Activated T-cell treated with anti-CD3 and anti-CD28 coated beads, Interleukin-2, amount 50 U/mL, for 24 hours (primary cell): ENCODE results near the gene MUC4.

ENCODE experiments used
- DNase-seq: peaks from one replicate; pipeline ENCODE4 v3.0.0-alpha.2; 2020
- H3K27ac Mint-ChIP-seq: 2 replicates; pipeline ENCODE4 v1.8.0; 2020; ENCODE audit warnings: mild to moderate bottlenecking, mixed read lengths
- H3K27me3 Mint-ChIP-seq: 2 replicates; pipeline ENCODE4 v1.8.0; 2020; ENCODE audit warnings: mixed read lengths
- H3K36me3 Mint-ChIP-seq: 2 replicates; pipeline ENCODE4 v1.8.0; 2020; ENCODE audit warnings: low read depth, mixed read lengths
- H3K4me1 Mint-ChIP-seq: 2 replicates; pipeline ENCODE4 v1.8.0; 2020; ENCODE audit warnings: low read depth, mixed read lengths
- H3K4me3 Mint-ChIP-seq: 2 replicates; pipeline ENCODE4 v1.8.0; 2020; ENCODE audit warnings: mild to moderate bottlenecking, moderate library complexity, mixed read lengths
- H3K9me3 Mint-ChIP-seq: 2 replicates; pipeline ENCODE4 v1.8.0; 2020; ENCODE audit warnings: mixed read lengths

The MUC4 gene

DNA sequence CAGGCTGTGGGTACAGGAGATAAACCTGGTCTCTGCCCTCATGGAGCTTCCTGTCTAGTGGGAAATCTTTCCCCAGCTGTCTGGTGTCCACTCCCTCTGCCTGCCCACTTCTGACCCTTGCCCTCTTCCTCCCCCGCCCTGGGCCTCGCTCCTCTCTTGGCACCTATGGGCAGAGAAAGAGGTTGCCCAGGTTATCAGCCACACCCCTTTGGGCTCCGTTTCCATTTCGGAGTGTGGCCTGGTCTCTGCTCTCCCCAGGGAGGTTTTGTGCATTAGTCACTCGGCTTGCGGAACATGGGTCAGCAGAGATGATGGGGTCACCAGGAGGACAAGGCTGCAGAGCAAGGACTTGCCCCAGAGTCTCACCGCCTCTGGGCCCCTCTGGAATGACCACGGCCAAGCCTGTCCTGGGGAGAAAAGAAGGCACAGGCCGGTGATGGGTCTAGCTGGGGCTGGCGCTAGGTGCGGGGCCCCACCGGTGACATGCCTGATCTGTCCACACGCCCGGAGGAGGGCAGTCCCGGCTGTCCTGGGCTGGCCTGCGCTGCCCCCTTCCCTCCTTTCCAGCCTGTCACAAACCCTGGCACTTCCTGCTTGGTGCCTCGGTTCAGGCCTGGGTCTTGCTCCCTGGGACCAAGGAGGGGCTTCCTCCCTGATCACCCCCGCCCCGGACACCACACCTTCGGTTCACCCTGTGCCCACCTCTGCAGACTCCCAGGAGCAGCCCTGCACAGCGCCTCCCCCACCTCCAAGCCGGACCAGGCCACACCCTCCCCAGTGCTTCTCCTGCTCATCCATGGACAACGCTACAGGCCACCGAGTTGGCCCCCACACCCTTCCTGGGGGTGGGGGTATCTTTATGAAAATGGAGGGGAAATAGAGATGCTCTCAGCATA, 35.6 kb upstream of the MUC4 start:
- no peaks in the 10 kb centered on the region for H3K36me3 Mint-ChIP-seq
- DNase-seq: no peak
- H3K27me3 Mint-ChIP-seq: no peaks in the 10 kb centered on the region
- H3K27ac Mint-ChIP-seq: no peak overlapping the region
- no peaks in the 10 kb centered on the region for H3K9me3 Mint-ChIP-seq
- no peak overlapping the region for H3K4me3 Mint-ChIP-seq
- H3K4me1 Mint-ChIP-seq: peaks cover 6% of the 10 kb centered on the region

- Mint-ChIP-seq H3K27me3 (no peaks in the 10 kb centered on the region), H3K27ac (no peak overlapping the region), H3K36me3 (no peaks in the 10 kb centered on the region), H3K4me3 (no peak overlapping the region), H3K9me3 (no peaks in the 10 kb centered on the region), H3K4me1 (no peaks in the 10 kb centered on the region)
- DNase-seq: no peak
Observed at GRCh38 chr3:195845483-195845882, 33.8 kb upstream of the MUC4 start.

DNA sequence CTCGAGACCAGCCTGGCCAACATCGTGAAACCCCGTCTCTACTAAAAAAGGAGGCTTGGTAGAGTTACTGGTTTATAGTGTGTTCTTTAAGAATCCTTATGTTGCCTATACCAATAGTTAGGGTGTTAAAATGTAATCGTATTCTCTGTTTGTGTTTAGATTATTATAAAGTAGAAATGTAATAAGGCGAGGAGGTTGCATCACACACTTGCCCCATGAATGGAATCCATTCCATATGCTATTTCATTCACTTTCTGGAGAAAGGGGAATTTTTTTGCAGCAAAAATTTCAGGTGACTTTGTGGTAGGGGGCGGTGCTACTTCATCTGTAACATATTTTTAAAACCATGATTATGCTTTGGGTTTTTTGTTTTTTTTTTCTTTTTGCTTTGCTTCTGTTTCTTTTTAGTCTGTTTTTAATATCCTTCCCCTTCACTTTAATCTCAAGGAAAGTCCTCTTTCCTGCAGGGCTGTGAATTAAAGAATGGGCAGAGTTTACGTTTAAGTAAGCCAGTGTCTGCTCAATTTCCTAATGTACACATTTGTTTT, 33.0 kb upstream of the MUC4 start:
- H3K27ac Mint-ChIP-seq: no peak overlapping the region

DNA sequence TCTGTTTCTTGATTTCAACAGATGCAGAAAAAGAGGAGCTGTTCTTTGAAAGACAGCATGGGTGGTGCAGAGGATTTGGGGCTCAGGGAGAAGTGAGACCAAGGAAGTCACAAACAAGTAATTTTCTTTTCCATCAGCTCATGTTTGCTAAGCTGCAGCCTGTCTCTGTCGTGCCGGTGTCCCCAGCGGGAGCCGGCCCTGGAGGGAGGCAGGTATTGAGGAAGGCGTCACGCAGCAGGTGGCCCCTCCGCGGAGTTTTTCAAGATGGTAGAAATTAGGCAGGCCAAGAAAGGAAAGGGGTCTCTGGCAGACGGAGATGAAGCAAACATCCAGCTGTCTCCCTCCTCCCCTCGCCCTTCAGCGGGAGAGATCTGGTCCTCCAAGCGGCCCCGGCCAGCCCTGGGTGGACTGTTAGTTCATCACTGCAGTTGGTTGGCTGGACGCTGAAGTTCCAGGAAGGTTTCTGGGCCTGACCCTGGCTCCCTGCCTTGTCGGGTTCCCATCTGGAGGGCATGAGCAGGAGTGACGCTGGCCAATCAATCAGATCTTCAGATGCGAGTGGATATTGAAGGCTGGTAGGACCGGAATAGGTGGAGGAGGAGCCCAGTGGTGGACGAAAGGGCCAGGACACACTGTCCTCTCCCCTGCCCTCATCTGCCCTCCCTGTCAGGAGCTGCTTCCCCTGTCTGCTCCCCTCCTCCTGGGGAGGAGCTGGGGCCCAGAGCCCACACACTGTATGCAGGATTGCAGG, 27.7 kb upstream of the MUC4 start:
- Mint-ChIP-seq H3K4me1 (no peaks in the 10 kb centered on the region), H3K36me3 (no peaks in the 10 kb centered on the region), H3K9me3 (no peaks in the 10 kb centered on the region), H3K27me3 (no peaks in the 10 kb centered on the region), H3K27ac (no peak overlapping the region), H3K4me3 (no peak overlapping the region)
- no peak for DNase-seq

More for the DNA sequence above, 33.0 kb upstream of the MUC4 start:
- Mint-ChIP-seq H3K9me3 (no peaks in the 10 kb centered on the region), H3K36me3 (no peaks in the 10 kb centered on the region), H3K27me3 (no peaks in the 10 kb centered on the region), H3K4me3 (no peak overlapping the region), H3K4me1 (no peaks in the 10 kb centered on the region)
- DNase-seq: no peak

- Mint-ChIP-seq H3K9me3 (no peaks in the 10 kb centered on the region), H3K36me3 (no peaks in the 10 kb centered on the region), H3K4me1 (no peaks in the 10 kb centered on the region), H3K27me3 (no peaks in the 10 kb centered on the region), H3K4me3 (no peak overlapping the region), H3K27ac (no peak overlapping the region)
- DNase-seq: no peak
Observed at GRCh38 chr3:195838714-195839113, 27.0 kb upstream of the MUC4 start.

DNA sequence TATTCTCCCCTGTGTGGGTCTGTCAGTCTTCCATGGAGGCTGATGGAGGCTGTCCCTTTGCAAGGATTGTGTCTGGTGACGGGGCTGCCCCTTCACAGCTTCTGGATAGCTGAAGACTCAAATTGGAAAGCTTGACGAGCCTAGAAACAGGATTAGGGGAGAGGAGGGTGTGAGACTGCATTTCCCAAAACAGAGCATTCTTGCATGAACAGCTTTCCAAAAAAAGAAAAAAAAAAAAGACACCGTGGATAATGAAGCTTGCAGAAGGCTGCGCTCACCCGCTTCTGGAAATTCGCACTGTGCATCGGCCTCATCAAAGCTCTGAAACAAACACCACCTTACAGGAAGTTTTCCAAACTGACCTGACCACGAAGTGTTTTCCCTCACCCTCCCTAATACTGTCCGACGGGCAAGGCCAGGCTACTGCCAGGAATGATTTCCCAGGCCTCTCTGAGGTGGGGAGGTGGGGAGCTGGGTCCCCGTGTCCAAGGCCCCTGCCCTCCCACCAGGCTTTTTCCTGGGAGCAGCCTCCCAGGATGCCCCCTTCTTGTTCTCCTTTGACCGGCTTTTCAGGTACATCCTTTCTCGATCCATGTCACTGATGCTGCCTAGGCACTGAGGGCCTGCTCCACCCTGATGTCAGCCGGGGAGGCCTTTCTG, 24.9 kb upstream of the MUC4 start:
- H3K4me3 Mint-ChIP-seq: no peak overlapping the region
- no peaks in the 10 kb centered on the region for H3K36me3 Mint-ChIP-seq
- H3K9me3 Mint-ChIP-seq: no peaks in the 10 kb centered on the region
- H3K27me3 Mint-ChIP-seq: no peaks in the 10 kb centered on the region
- DNase-seq: no peak
- H3K27ac Mint-ChIP-seq: no peak overlapping the region
- no peaks in the 10 kb centered on the region for H3K4me1 Mint-ChIP-seq

- no peak for DNase-seq
- Mint-ChIP-seq H3K4me1 (no peaks in the 10 kb centered on the region), H3K36me3 (no peaks in the 10 kb centered on the region), H3K27ac (no peak overlapping the region), H3K9me3 (no peaks in the 10 kb centered on the region), H3K27me3 (no peaks in the 10 kb centered on the region), H3K4me3 (no peak overlapping the region)
Observed at GRCh38 chr3:195835791-195836190, 24.1 kb upstream of the MUC4 start.

DNA sequence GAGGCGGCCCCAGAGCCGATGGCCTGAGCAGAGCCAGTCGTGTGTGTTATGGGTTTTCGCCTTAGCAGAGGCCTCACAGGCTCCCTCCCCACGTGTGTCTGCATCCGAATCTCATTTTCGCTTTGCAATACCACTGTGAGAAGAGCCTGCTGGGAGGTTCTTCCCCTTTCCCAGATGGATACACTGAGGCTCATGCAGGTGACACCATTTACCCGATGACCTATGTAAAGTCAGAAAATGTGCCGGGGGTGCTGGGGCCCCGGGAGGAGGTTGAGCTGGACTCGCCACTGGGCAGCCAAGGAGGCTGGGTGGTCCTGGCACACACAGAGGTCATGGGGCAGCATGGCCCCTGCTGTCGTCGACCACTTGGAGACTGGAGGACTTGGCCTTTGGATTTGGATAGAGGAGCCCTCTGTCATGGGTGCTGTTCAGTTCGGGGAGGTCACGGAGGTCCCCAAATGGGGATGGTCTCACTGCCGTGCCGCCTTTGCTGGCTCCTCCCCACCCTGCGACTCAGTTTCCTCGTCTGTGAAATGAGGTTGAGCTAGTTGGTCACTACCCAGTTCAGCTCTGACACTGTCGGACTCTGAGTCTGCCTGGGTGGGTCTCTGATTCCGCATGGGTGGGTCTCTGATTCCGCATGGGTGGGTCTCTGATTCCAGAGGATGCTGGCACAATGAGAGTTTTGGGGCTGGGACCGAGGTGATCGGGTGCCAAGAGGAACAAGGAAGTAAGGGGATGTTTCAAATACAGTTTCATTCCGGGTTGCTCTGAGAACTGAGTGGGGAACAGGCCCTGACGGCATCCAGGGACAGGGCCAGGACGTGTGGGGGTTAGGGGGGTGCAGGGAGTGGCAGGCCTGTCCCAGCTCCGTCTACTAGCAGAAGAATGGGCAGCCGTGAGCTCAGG, 23.2 kb upstream of the MUC4 start:
- H3K4me3 Mint-ChIP-seq: no peak overlapping the region
- DNase-seq: no peak
- no peaks in the 10 kb centered on the region for H3K4me1 Mint-ChIP-seq
- no peak overlapping the region for H3K27ac Mint-ChIP-seq
- H3K27me3 Mint-ChIP-seq: no peaks in the 10 kb centered on the region
- H3K9me3 Mint-ChIP-seq: no peaks in the 10 kb centered on the region
- H3K36me3 Mint-ChIP-seq: no peaks in the 10 kb centered on the region

- H3K36me3 Mint-ChIP-seq: no peaks in the 10 kb centered on the region
- no peak for DNase-seq
- H3K4me3 Mint-ChIP-seq: no peak overlapping the region
- H3K27ac Mint-ChIP-seq: no peak overlapping the region
- H3K9me3 Mint-ChIP-seq: no peaks in the 10 kb centered on the region
- H3K27me3 Mint-ChIP-seq: no peaks in the 10 kb centered on the region
- no peaks in the 10 kb centered on the region for H3K4me1 Mint-ChIP-seq
Observed at GRCh38 chr3:195829897-195830254, 18.1 kb upstream of the MUC4 start.

GRCh38 chr3:195828762-195829161, 17.0 kb upstream of the MUC4 start:
- Mint-ChIP-seq H3K4me3 (no peak overlapping the region), H3K27me3 (no peaks in the 10 kb centered on the region), H3K4me1 (no peaks in the 10 kb centered on the region), H3K36me3 (no peaks in the 10 kb centered on the region), H3K9me3 (no peaks in the 10 kb centered on the region), H3K27ac (no peak overlapping the region)
- no peak for DNase-seq

- no peak overlapping the region for H3K4me3 Mint-ChIP-seq
- no peak overlapping the region for H3K27ac Mint-ChIP-seq
- DNase-seq: no peak
- no peaks in the 10 kb centered on the region for H3K9me3 Mint-ChIP-seq
- H3K4me1 Mint-ChIP-seq: no peaks in the 10 kb centered on the region
- no peaks in the 10 kb centered on the region for H3K27me3 Mint-ChIP-seq
- no peaks in the 10 kb centered on the region for H3K36me3 Mint-ChIP-seq
Observed at GRCh38 chr3:195825857-195826804, 14.4 kb upstream of the MUC4 start.

GRCh38 chr3:195825191-195825588, 13.5 kb upstream of the MUC4 start:
- no peaks in the 10 kb centered on the region for H3K9me3 Mint-ChIP-seq
- H3K27ac Mint-ChIP-seq: no peak overlapping the region
- no peak for DNase-seq
- H3K27me3 Mint-ChIP-seq: no peaks in the 10 kb centered on the region
- H3K4me3 Mint-ChIP-seq: no peak overlapping the region
- no peaks in the 10 kb centered on the region for H3K4me1 Mint-ChIP-seq
- H3K36me3 Mint-ChIP-seq: no peaks in the 10 kb centered on the region
